Measurements from ENCODE around the gene USP28.

GRCh38 chr11:113828191-113828590, 47.2 kb downstream of the USP28 start:
- TF ChIP-seq CTCF (conservative IDR thresholded peaks at IDR 0.05) (no peak), ZFX (IDR thresholded peaks at IDR 0.05) (no peak)
